SK-N-SH treated with all-trans-retinoic acid at 6 μM for 48 hours (cell line): ENCODE measurements around the gene ROCK1.

Experiments
- ARNTL ChIP-seq: fragments of 450-650 bp; formaldehyde crosslinking; IDR thresholded peaks from 2 replicates; pipeline ENCODE4 v1.5.0; 2020; ENCODE audit warnings: low read depth, mild to moderate bottlenecking, moderate library complexity, borderline replicate concordance
- BACH2 ChIP-seq: fragments of 250-450 bp; sonication (Bioruptor Pico); IDR thresholded peaks from 2 replicates; pipeline ENCODE4 v1.9.0; 2021; ENCODE audit warnings: mild to moderate bottlenecking, borderline replicate concordance
- RARB ChIP-seq: fragments of 250-450 bp; sonication (Bioruptor Pico); IDR thresholded peaks from 2 replicates; pipeline ENCODE4 v1.8.0; 2021; ENCODE audit warnings: mild to moderate bottlenecking, moderate library complexity
- SNAI2 ChIP-seq: fragments of 250-450 bp; sonication (Bioruptor Pico); IDR thresholded peaks from 2 replicates; pipeline ENCODE4 v1.5.0; 2020; ENCODE audit warnings: mild to moderate bottlenecking, moderate library complexity
- ZNF565 ChIP-seq: fragments of 450-650 bp; formaldehyde crosslinking; conservative IDR thresholded peaks from 2 replicates; pipeline ENCODE4 v1.5.0; 2020; ENCODE audit warnings: low read depth, mild to moderate bottlenecking, moderate library complexity
- ZNF70 ChIP-seq: fragments of 450-650 bp; formaldehyde crosslinking; IDR thresholded peaks from 2 replicates; pipeline ENCODE4 v1.5.0; 2020; ENCODE audit warnings: mild to moderate bottlenecking, moderate library complexity
- TF ChIP-seq, protein P1 (sequence below): fragments of 250-450 bp; sonication (Bioruptor Pico); IDR thresholded peaks from 2 replicates; pipeline ENCODE4 v1.5.0; 2020; ENCODE audit warnings: mild to moderate bottlenecking, moderate library complexity
- TF ChIP-seq, protein P2 (sequence below): fragments of 250-450 bp; sonication (Bioruptor Pico); IDR thresholded peaks from 2 replicates; pipeline ENCODE4 v1.5.1; 2020; ENCODE audit warnings: low read depth, mild to moderate bottlenecking, moderate library complexity
- TF ChIP-seq, protein P3 (sequence below): fragments of 250-450 bp; sonication (Bioruptor Pico); IDR thresholded peaks from 2 replicates; pipeline ENCODE4 v1.8.0; 2020; ENCODE audit warnings: mild to moderate bottlenecking, moderate library complexity, borderline replicate concordance

DNA sequence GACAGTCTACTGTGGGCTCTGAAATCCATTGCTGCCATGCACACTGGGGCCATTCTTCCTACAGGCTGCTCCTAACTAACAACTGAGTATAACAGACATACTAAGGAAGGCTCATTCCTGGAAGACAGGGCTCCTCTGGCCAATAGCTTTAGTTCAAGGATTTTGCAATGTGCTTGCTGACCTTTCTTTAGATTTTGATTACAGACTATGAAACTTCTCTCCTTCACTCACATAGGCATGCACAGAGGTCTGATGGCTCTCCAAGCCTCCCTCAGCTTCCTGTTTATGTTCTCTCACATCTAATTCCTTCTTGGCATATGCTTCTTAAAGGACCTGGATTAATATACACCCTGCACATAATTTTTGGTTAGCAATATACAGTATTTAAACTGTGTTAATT lies 34.4 kb upstream of the ROCK1 start:
- TF ChIP-seq ZNF70 (CRISPR knock-in tag), result no peak
- no peak for TF ChIP-seq RARB (CRISPR knock-in tag)
- TF ChIP-seq, protein P1, sequence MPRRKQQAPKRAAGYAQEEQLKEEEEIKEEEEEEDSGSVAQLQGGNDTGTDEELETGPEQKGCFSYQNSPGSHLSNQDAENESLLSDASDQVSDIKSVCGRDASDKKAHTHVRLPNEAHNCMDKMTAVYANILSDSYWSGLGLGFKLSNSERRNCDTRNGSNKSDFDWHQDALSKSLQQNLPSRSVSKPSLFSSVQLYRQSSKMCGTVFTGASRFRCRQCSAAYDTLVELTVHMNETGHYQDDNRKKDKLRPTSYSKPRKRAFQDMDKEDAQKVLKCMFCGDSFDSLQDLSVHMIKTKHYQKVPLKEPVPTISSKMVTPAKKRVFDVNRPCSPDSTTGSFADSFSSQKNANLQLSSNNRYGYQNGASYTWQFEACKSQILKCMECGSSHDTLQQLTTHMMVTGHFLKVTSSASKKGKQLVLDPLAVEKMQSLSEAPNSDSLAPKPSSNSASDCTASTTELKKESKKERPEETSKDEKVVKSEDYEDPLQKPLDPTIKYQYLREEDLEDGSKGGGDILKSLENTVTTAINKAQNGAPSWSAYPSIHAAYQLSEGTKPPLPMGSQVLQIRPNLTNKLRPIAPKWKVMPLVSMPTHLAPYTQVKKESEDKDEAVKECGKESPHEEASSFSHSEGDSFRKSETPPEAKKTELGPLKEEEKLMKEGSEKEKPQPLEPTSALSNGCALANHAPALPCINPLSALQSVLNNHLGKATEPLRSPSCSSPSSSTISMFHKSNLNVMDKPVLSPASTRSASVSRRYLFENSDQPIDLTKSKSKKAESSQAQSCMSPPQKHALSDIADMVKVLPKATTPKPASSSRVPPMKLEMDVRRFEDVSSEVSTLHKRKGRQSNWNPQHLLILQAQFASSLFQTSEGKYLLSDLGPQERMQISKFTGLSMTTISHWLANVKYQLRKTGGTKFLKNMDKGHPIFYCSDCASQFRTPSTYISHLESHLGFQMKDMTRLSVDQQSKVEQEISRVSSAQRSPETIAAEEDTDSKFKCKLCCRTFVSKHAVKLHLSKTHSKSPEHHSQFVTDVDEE (CRISPR knock-in tag), result no peak
- TF ChIP-seq ZNF565 (CRISPR knock-in tag), result no peak
- TF ChIP-seq, protein P2, sequence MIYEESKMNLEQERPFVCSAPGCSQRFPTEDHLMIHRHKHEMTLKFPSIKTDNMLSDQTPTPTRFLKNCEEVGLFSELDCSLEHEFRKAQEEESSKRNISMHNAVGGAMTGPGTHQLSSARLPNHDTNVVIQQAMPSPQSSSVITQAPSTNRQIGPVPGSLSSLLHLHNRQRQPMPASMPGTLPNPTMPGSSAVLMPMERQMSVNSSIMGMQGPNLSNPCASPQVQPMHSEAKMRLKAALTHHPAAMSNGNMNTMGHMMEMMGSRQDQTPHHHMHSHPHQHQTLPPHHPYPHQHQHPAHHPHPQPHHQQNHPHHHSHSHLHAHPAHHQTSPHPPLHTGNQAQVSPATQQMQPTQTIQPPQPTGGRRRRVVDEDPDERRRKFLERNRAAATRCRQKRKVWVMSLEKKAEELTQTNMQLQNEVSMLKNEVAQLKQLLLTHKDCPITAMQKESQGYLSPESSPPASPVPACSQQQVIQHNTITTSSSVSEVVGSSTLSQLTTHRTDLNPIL (CRISPR knock-in tag), result no peak
- TF ChIP-seq SNAI2 (CRISPR knock-in tag), result no peak
- TF ChIP-seq, protein P3, sequence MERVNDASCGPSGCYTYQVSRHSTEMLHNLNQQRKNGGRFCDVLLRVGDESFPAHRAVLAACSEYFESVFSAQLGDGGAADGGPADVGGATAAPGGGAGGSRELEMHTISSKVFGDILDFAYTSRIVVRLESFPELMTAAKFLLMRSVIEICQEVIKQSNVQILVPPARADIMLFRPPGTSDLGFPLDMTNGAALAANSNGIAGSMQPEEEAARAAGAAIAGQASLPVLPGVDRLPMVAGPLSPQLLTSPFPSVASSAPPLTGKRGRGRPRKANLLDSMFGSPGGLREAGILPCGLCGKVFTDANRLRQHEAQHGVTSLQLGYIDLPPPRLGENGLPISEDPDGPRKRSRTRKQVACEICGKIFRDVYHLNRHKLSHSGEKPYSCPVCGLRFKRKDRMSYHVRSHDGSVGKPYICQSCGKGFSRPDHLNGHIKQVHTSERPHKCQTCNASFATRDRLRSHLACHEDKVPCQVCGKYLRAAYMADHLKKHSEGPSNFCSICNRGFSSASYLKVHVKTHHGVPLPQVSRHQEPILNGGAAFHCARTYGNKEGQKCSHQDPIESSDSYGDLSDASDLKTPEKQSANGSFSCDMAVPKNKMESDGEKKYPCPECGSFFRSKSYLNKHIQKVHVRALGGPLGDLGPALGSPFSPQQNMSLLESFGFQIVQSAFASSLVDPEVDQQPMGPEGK, result no peak
- no peak for TF ChIP-seq ARNTL (CRISPR knock-in tag)
- TF ChIP-seq BACH2, result no peak
